Loucy (cell line): ENCODE measurements around the gene EBF3.

Experiments used
- EZH2phosphoT487 ChIP-seq: fragments of 200-600 bp; IDR thresholded peaks from 2 replicates; pipeline ENCODE4 v1.6.1; 2018; ENCODE audit warnings: antibody characterized with exemption, mild to moderate bottlenecking, moderate library complexity, borderline replicate concordance
- TF ChIP-seq, protein P1 (sequence below): fragments of 200-600 bp; sonication (generic); conservative IDR thresholded peaks from 2 replicates; pipeline ENCODE4 v1.5.1; 2014; ENCODE audit warnings: mild to moderate bottlenecking, antibody characterized with exemption, low read length

- TF ChIP-seq, protein P1, sequence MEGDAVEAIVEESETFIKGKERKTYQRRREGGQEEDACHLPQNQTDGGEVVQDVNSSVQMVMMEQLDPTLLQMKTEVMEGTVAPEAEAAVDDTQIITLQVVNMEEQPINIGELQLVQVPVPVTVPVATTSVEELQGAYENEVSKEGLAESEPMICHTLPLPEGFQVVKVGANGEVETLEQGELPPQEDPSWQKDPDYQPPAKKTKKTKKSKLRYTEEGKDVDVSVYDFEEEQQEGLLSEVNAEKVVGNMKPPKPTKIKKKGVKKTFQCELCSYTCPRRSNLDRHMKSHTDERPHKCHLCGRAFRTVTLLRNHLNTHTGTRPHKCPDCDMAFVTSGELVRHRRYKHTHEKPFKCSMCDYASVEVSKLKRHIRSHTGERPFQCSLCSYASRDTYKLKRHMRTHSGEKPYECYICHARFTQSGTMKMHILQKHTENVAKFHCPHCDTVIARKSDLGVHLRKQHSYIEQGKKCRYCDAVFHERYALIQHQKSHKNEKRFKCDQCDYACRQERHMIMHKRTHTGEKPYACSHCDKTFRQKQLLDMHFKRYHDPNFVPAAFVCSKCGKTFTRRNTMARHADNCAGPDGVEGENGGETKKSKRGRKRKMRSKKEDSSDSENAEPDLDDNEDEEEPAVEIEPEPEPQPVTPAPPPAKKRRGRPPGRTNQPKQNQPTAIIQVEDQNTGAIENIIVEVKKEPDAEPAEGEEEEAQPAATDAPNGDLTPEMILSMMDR = no peak
- no peak for TF ChIP-seq EZH2phosphoT487
Measured at GRCh38 chr10:129899276-129900130, 64.6 kb downstream of the EBF3 start.
